BJ (cell line): ENCODE measurements around the gene CYP24A1. TPM values are rescaled to one million over a fixed set of nuclear protein-coding genes. Genes with fewer than 3 reads are reported as not detected.

Source experiments
- CTCF ChIA-PET: fragments of 350-600 bp; formaldehyde crosslinking; extraction: SDS; loops from one replicate; lab custom pipeline; 2021; ENCODE audit warnings: antibody characterized with exemption, inconsistent platforms; lab: Yijun Ruan, JAX
- POLR2A ChIA-PET: fragments of 300-600 bp; sonication (Branson Sonifier 250); formaldehyde crosslinking; extraction: SDS; loops from one replicate; lab custom pipeline; 2021; ENCODE audit warnings: antibody characterized with exemption; lab: Charles Lee
- DNase-seq: peaks from one replicate; pipeline ENCODE4 v3.0.0-alpha.2; 2011; ENCODE audit warnings: low read depth
- H3K27me3 ChIP-seq: 2 replicates; pipeline ENCODE4 v1.6.0; 2011; ENCODE audit warnings: low read length; ENCODE audit not compliant: control insufficient read depth, insufficient read depth
- H3K36me3 ChIP-seq: 2 replicates; pipeline ENCODE4 v1.5.1; 2011; ENCODE audit warnings: low read length; ENCODE audit not compliant: control insufficient read depth, insufficient read depth
- H3K4me3 ChIP-seq: 2 replicates; pipeline ENCODE4 v1.5.1; 2011; ENCODE audit warnings: low read depth, mild to moderate bottlenecking, control low read depth, low read length
- polyA plus RNA-seq: library from polyadenylated mRNA; depleted of rRNA; stranded (reverse); fragments of >200 nt; gene quantifications from 2 replicates; pipeline ENCODE4 v1.2.3, GENCODE V29; 2011
- TF ChIP-seq, protein P1 (sequence below): IDR thresholded peaks from 2 replicates; pipeline ENCODE4 v1.5.1; 2011; ENCODE audit warnings: low read depth, mild to moderate bottlenecking, control low read depth, inconsistent platforms, low read length, moderate library complexity; ENCODE audit not compliant: insufficient read depth

The CYP24A1 gene
- polyA plus RNA-seq, 1 experiment = 0.10 TPM

GRCh38 chr20:54184071-54184470, 10.3 kb upstream of the CYP24A1 start:
- ChIA-PET POLR2A (no interaction called here), CTCF (interaction anchor here (2.0 kb wide), 1 partner anchor 15 kb away, joined by 6 read pairs; no protein-coding TSS in a partner anchor)
- H3K27me3 ChIP-seq = peaks cover 7% of the 10 kb centered on the region
- no peak overlapping the region for H3K4me3 ChIP-seq
- H3K36me3 ChIP-seq = no peaks in the 10 kb centered on the region
- DNase-seq = no peak
- TF ChIP-seq, protein P1, sequence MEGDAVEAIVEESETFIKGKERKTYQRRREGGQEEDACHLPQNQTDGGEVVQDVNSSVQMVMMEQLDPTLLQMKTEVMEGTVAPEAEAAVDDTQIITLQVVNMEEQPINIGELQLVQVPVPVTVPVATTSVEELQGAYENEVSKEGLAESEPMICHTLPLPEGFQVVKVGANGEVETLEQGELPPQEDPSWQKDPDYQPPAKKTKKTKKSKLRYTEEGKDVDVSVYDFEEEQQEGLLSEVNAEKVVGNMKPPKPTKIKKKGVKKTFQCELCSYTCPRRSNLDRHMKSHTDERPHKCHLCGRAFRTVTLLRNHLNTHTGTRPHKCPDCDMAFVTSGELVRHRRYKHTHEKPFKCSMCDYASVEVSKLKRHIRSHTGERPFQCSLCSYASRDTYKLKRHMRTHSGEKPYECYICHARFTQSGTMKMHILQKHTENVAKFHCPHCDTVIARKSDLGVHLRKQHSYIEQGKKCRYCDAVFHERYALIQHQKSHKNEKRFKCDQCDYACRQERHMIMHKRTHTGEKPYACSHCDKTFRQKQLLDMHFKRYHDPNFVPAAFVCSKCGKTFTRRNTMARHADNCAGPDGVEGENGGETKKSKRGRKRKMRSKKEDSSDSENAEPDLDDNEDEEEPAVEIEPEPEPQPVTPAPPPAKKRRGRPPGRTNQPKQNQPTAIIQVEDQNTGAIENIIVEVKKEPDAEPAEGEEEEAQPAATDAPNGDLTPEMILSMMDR = no peak

DNA sequence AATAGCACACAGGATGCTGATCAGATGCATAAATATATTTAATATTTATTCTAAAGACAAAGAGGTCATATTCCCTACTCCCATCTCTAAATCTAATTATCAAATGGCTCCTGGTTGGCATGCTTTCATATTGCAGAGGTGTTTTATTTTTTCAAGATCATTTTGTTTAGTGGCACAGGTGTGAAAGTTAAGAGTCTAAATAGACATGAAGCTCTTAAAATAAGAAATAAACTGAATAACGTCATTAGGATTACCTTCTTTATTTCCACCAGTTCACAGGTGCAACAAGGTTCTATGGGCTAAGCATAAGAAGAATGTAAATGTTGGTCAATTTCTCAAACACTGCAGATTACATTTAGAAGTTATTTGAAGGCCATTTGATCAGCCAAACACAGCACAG, 7.1 kb upstream of the CYP24A1 start:
- CTCF ChIA-PET = interaction anchor here (0.8 to 1.1 kb wide), 3 partner anchors 15 to 88 kb away, joined by 3 to 4 read pairs (median 3); no protein-coding TSS in a partner anchor
- H3K27me3 ChIP-seq = peaks cover 7% of the 10 kb centered on the region
- no peak overlapping the region for H3K4me3 ChIP-seq
- no peak for DNase-seq
- POLR2A ChIA-PET = no interaction called here
- H3K36me3 ChIP-seq = no peaks in the 10 kb centered on the region
- TF ChIP-seq, protein P1 = no peak

GRCh38 chr20:54179946-54180345, 6.2 kb upstream of the CYP24A1 start:
- ChIA-PET POLR2A (no interaction called here), CTCF (interaction anchor here (0.7 to 1.6 kb wide), 4 partner anchors 17 to 87 kb away, joined by 3 to 4 read pairs (median 3); no protein-coding TSS in a partner anchor)
- Histone ChIP-seq H3K4me3 (no peak overlapping the region), H3K27me3 (peaks cover 6% of the 10 kb centered on the region), H3K36me3 (no peaks in the 10 kb centered on the region)
- DNase-seq = no peak
- TF ChIP-seq, protein P1 = no peak

GRCh38 chr20:54178256-54178655, 4.5 kb upstream of the CYP24A1 start:
- ChIA-PET CTCF (interaction anchor here (1.3 to 1.6 kb wide), 3 partner anchors 10 to 75 kb away, joined by 3 to 7 read pairs (median 3); no protein-coding TSS in a partner anchor), POLR2A (no interaction called here)
- Histone ChIP-seq H3K27me3 (peaks cover 15% of the 10 kb centered on the region), H3K4me3 (no peak overlapping the region), H3K36me3 (no peaks in the 10 kb centered on the region)
- TF ChIP-seq, protein P1 = no peak
- DNase-seq = no peak

DNA sequence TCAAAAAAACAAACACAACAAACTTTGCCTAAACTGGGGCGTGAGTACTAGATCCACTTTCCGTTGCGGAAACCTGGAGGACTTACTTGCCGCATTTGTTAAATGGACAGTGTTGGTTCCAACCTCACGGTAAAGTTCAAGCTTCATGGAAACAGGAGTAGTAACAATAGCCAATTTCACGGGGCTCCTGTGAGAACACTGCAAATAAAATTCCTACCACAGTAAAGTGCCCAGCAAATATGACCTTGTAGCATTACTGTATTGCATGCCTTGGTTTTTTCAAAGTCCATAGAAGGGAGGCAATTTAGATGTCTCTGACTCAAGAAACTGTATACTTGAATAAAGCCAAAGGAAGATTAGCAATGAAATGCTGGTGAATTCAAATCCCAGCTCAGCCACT, 3.6 kb upstream of the CYP24A1 start:
- H3K36me3 ChIP-seq = no peaks in the 10 kb centered on the region
- CTCF ChIA-PET = interaction anchor here (0.6 to 1.3 kb wide), 2 partner anchors 21 to 74 kb away, joined by 3 read pairs; no protein-coding TSS in a partner anchor
- no peak for DNase-seq
- no peak overlapping the region for H3K4me3 ChIP-seq
- POLR2A ChIA-PET = no interaction called here
- peaks cover 21% of the 10 kb centered on the region for H3K27me3 ChIP-seq
- TF ChIP-seq, protein P1 = no peak
